Measurements from ENCODE around the gene OCEL1.
A peak's percentile ranks its signal among the peaks of the same experiment; 100 is the strongest.
"Not testable (repeated sequence)": the region's sequence is repeated elsewhere in the genome, so short reads cannot be mapped to it uniquely, and the experiment has no call there.

Gene OCEL1

DNA sequence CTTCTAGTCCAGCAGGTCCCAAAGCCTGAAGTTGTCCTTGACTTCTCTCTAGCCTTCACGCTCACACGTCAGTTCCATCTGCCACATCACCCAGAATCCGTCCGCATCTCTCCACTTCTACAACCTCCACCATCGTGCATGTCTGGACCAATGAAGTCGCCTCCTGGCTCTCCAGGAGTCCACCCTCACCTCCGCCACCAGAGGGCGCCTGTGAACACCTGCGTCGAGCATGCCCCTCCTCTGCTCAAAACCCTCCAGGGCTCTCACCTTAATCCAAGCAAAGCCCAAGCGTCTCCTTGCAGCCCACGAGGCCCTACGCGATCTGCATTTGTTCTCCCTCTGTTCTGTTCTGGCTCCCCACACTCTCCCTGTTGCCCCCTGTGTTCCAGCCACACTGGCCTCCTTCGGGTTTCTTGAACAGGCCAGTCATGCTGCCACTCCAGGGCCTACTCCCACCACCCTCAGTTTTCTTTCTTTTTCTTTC is 34.9 kb downstream of the OCEL1 start:
- Histone ChIP-seq H3K27ac (ENCODE audit: low read length) (peak overlapping the region; percentile 35), H3K9ac (ENCODE audit: low read depth, low read length) (peak overlapping the region; percentile 41; the same call in 1 of the 2 replicates)

DNA sequence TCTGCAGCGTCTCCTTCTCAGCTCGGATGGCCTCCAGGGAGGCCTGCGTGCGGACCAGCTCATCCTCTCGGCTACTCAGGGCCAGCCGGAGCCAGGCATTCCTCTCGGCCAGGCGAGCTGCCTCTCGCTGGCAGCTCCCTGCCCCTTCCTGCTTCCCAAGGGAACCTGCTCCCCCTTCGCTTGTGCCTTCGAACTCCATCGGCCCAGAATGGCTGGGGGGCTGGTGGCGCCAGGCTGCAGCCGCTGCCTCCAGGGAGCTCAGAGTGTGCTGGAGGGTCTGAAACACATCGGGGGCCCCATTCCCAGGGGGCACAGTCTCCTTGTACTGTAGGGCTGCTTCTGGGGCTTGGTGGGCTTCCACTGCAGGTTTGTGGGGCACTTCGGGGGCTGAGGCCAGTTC is 36.5 kb downstream of the OCEL1 start:
- Histone ChIP-seq H3K27me3 (ENCODE audit: insufficient read depth, low read length) (no peaks in the 10 kb centered on the region), H3K36me3 (ENCODE audit: insufficient read depth, low read depth, low read length) (no peaks in the 10 kb centered on the region; the same call in 1 of the 2 replicates), H3K4me3 (ENCODE audit: low read length) (no peak overlapping the region), H3K9ac (ENCODE audit: low read depth, low read length) (no peak overlapping the region), H3K4me1 (ENCODE audit: insufficient read depth, low read length) (peaks cover 4% of the 10 kb centered on the region; the same call in 1 of the 2 replicates), H3K27ac (ENCODE audit: low read length) (no peak overlapping the region), H3K9me3 (ENCODE audit: insufficient read depth, low read depth, low read length) (no peaks in the 10 kb centered on the region)

More for the DNA sequence above, 34.9 kb downstream of the OCEL1 start:
- no peak overlapping the region for H3K4me3 ChIP-seq (ENCODE audit: low read length)
- H3K27me3 ChIP-seq (ENCODE audit: insufficient read depth, low read length) = no peaks in the 10 kb centered on the region
- H3K9me3 ChIP-seq (ENCODE audit: insufficient read depth, low read depth, low read length) = no peaks in the 10 kb centered on the region
- H3K36me3 ChIP-seq (ENCODE audit: insufficient read depth, low read depth, low read length) = peaks cover 5% of the 10 kb centered on the region; the same call in 1 of the 2 replicates
- H3K4me1 ChIP-seq (ENCODE audit: insufficient read depth, low read length) = peaks cover 4% of the 10 kb centered on the region; the same call in 1 of the 2 replicates

DNA sequence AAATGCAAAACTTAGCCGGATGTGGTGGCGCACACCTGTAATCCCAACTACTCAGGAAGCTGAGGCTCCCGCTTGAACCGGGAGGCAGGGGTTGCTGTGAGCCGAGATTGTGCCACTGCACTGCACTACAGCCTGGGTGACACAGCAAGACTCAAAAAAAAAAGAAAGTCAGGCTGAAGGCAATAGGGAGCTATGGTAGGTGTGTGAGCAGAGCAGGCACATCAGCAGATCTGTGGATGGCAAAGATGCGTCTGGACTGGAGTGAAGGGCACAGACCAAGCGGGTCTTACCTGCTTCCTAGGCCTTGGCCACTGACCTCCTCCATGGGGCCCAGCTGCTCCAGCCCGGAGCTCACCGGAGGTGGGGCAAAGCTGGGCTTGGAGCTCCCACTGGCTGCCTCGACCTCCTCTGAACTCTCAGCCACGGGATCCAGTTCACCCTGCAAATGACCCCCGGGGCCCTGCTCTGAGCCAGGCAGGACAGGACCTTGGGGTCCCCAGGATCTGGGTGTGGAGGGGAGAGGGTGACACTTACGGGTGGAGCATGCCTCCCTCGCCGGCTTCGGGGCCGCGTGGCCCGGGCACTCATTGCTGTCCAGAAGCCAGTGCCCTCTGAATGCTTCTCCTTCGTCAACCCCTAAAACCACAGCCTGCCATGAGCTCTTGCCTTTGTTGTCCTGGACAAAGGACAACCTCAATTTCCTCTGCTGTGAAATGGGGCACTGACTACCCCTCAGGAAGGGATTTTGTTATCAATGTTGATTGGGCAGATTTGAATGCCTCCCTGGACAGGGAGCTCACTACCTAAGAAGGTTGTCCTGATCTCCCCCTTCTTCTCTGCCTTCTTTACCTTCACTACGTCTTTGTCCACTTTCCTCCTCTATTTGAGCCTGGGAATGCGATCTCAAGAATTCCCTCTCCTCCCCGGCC is 38.0 kb downstream of the OCEL1 start:
- Histone ChIP-seq H3K27me3 (ENCODE audit: insufficient read depth, low read length) (no peaks in the 10 kb centered on the region), H3K4me3 (ENCODE audit: low read length) (peak overlapping the region; percentile 6; the same call in 1 of the 2 replicates), H3K27ac (ENCODE audit: low read length) (peak overlapping the region; percentile 46), H3K4me1 (ENCODE audit: insufficient read depth, low read length) (peaks cover 4% of the 10 kb centered on the region; the same call in 1 of the 2 replicates), H3K9ac (ENCODE audit: low read depth, low read length) (peak overlapping the region; percentile 38; the same call in 1 of the 2 replicates), H3K36me3 (ENCODE audit: insufficient read depth, low read depth, low read length) (peaks cover 3% of the 10 kb centered on the region; the same call in 1 of the 2 replicates), H3K9me3 (ENCODE audit: insufficient read depth, low read depth, low read length) (no peaks in the 10 kb centered on the region)

DNA sequence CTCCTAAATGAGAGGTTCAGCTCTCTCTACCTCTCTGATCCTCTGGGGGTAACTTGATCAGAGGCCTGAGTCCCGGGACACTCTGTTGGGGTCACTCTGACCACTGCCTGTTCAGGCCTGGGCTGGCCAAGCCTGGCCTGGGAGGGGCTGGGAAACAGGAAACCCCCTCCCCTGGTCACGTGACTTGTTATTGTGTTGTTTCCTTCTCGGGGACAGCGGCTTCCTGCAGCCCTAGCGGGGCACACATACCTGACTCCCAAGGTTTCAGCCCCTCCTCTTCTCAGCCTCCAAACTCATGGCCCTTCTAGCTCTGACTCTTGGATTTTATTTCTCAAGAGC is 38.6 kb downstream of the OCEL1 start, which contains the start of gene USHBP1:
TSS of gene USHBP1 (minus strand) at position 105 of the 339 bp plus-strand sequence. CDS start 446 bp downstream, outside the sequence.
- Histone ChIP-seq H3K27me3 (ENCODE audit: insufficient read depth, low read length) (no peaks in the 10 kb centered on the region), H3K9me3 (ENCODE audit: insufficient read depth, low read depth, low read length) (no peaks in the 10 kb centered on the region), H3K4me1 (ENCODE audit: insufficient read depth, low read length) (peaks cover 4% of the 10 kb centered on the region; the same call in 1 of the 2 replicates), H3K9ac (ENCODE audit: low read depth, low read length) (peak within 1 kb of the TSS; percentile 54; the same call in 1 of the 2 replicates), H3K36me3 (ENCODE audit: insufficient read depth, low read depth, low read length) (peaks cover 6% of the 10 kb centered on the region; the same call in 1 of the 2 replicates), H3K4me3 (ENCODE audit: low read length) (peak within 1 kb of the TSS; percentile 6; the same call in 1 of the 2 replicates), H3K27ac (ENCODE audit: low read length) (peak within 1 kb of the TSS; percentile 46)

DNA sequence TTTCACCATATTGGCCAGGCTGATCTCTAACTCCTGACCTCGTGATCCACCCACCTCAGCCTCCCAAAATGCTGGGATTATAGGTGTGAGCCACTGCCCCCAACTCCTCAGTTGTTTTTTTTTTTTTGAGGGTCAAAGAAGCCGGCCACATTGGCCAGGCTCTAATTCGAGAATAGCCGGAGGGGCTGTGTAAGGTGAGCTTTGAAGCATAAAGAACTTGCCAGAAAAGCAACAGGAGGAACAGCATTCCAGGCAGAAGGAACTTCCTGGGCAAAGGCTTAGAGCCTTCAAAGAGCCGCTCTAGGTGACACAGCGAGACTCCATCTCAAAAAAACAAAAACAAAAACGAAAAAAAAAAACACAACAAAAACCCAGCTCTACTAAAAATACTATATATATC is 40.0 kb downstream of the OCEL1 start:
- Histone ChIP-seq H3K9me3 (ENCODE audit: insufficient read depth, low read depth, low read length) (no peaks in the 10 kb centered on the region), H3K9ac (ENCODE audit: low read depth, low read length) (no peak overlapping the region), H3K4me1 (ENCODE audit: insufficient read depth, low read length) (peaks cover 4% of the 10 kb centered on the region; the same call in 1 of the 2 replicates), H3K27ac (ENCODE audit: low read length) (no peak overlapping the region), H3K36me3 (ENCODE audit: insufficient read depth, low read depth, low read length) (peaks cover 12% of the 10 kb centered on the region), H3K4me3 (ENCODE audit: low read length) (no peak overlapping the region), H3K27me3 (ENCODE audit: insufficient read depth, low read length) (no peaks in the 10 kb centered on the region)

GRCh38 chr19:17266589-17266974 is 40.6 kb downstream of the OCEL1 start:
- Histone ChIP-seq H3K4me1 (ENCODE audit: insufficient read depth, low read length) (peaks cover 4% of the 10 kb centered on the region; the same call in 1 of the 2 replicates), H3K27me3 (ENCODE audit: insufficient read depth, low read length) (no peaks in the 10 kb centered on the region), H3K4me3 (ENCODE audit: low read length) (peak overlapping the region; percentile 12; the same call in 1 of the 2 replicates), H3K27ac (ENCODE audit: low read length) (no peak overlapping the region), H3K9me3 (ENCODE audit: insufficient read depth, low read depth, low read length) (no peaks in the 10 kb centered on the region), H3K36me3 (ENCODE audit: insufficient read depth, low read depth, low read length) (peaks cover 18% of the 10 kb centered on the region), H3K9ac (ENCODE audit: low read depth, low read length) (no peak overlapping the region)

DNA sequence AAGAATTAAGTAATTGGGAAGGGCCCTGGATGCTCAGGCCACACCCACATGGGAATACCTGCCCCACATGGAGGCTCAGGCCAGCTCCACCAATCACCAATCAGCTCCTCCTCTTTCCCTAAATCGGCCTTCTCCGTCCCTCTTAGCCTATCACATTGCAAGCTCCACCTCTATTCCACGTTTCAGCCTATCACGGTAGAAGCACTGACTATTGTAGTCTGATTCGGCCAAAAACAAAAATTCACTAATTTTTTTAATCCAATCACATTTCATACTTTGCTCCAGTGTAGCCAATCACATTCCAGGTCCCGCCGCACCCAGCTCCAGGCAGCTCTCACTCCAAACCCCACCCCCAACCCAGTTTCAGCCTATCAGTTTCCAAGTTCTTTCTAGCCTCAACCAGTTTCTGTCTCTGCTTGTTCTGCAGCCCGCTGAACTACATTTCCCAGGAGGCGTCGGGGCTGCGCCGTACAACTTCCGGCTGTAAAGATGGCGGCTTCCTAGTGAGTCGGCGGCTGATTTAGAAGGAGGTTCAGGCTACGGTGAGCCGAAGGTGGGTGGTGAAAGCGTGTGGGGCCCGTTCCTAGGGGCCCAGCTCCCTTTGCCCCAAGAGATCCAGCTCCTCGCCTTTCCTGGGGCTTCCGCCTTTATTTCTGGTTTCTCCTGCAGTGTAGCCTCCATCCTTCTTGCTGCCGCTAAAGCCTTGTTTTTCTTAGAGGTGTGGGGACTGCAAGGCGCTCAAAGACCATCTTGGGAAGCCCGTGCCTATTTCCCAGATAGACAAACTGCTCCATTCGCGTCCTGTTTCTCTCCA is 41.2 kb downstream of the OCEL1 start, which contains the start of gene BABAM1:
TSS of gene BABAM1 (plus strand) at position 469 of the 814 bp plus-strand sequence. CDS start 1,364 bp downstream, outside the sequence.
- Histone ChIP-seq H3K9ac (ENCODE audit: low read depth, low read length) (peak within 1 kb of the TSS; percentile 97), H3K36me3 (ENCODE audit: insufficient read depth, low read depth, low read length) (peaks cover 24% of the 10 kb centered on the region), H3K4me3 (ENCODE audit: low read length) (peak within 1 kb of the TSS; percentile 99)

GRCh38 chr19:17268754-17269153 is 42.7 kb downstream of the OCEL1 start:
- Histone ChIP-seq H3K9me3 (ENCODE audit: insufficient read depth, low read depth, low read length) (no peaks in the 10 kb centered on the region), H3K36me3 (ENCODE audit: insufficient read depth, low read depth, low read length) (peaks cover 31% of the 10 kb centered on the region), H3K9ac (ENCODE audit: low read depth, low read length) (no peak overlapping the region), H3K4me3 (ENCODE audit: low read length) (no peak overlapping the region), H3K4me1 (ENCODE audit: insufficient read depth, low read length) (peaks cover 4% of the 10 kb centered on the region; the same call in 1 of the 2 replicates), H3K27me3 (ENCODE audit: insufficient read depth, low read length) (no peaks in the 10 kb centered on the region), H3K27ac (ENCODE audit: low read length) (no peak overlapping the region)

More for the DNA sequence above, 41.2 kb downstream of the OCEL1 start, which contains the start of gene BABAM1:
- peaks cover 4% of the 10 kb centered on the region; the same call in 1 of the 2 replicates for H3K4me1 ChIP-seq (ENCODE audit: insufficient read depth, low read length)
- H3K27ac ChIP-seq (ENCODE audit: low read length) = peak within 1 kb of the TSS; percentile 45
- no peaks in the 10 kb centered on the region for H3K9me3 ChIP-seq (ENCODE audit: insufficient read depth, low read depth, low read length)
- H3K27me3 ChIP-seq (ENCODE audit: insufficient read depth, low read length) = no peaks in the 10 kb centered on the region

GRCh38 chr19:17274892-17275291 is 48.9 kb downstream of the OCEL1 start:
- not testable (repeated sequence) for H3K4me3 ChIP-seq (ENCODE audit: low read length); H3K27ac ChIP-seq (ENCODE audit: low read length); H3K9me3 ChIP-seq (ENCODE audit: insufficient read depth, low read depth, low read length); H3K27me3 ChIP-seq (ENCODE audit: insufficient read depth, low read length); H3K4me1 ChIP-seq (ENCODE audit: insufficient read depth, low read length); H3K9ac ChIP-seq (ENCODE audit: low read depth, low read length)
- H3K36me3 ChIP-seq (ENCODE audit: insufficient read depth, low read depth, low read length) = peaks cover 72% of the 10 kb centered on the region

DNA sequence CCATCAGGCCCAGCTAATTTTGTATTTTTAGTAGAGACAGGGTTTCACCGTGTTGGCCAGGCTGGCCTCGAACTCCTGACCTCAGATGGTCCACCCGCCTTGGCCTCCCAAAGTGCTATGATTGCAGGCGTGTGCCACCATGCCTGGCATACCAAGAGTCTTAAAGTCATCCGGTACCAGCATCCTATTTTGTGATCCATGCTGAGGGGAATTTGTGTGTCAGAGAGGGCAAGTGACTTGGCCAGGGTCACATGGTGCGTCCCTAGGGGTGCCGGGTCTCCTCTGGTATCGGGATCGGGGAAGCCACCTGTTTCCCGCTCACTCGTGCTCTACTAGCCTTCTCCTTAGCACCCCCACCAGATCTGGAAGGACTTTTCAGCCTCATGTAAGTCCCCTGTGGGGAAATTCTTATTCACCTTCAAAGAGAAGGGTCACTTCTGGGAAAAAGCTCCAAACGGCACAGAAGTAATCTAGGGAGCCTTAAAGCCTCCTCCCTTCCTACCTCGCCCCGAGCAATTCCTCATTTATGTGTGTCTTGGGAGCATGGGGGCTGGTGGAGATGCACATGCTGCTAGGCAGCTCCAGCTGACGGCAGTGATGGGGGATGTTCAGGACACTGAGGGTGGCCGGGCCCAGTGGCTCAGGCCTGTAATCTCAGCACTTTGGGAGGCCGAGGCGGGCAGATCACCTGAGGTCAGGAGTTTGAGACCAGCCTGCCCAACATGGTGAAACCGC is 49.6 kb downstream of the OCEL1 start:
- no peaks in the 10 kb centered on the region for H3K9me3 ChIP-seq (ENCODE audit: insufficient read depth, low read depth, low read length)
- no peak overlapping the region for H3K4me3 ChIP-seq (ENCODE audit: low read length)
- no peak overlapping the region for H3K9ac ChIP-seq (ENCODE audit: low read depth, low read length)
- no peak overlapping the region for H3K27ac ChIP-seq (ENCODE audit: low read length)
- H3K27me3 ChIP-seq (ENCODE audit: insufficient read depth, low read length) = no peaks in the 10 kb centered on the region
- no peaks in the 10 kb centered on the region for H3K4me1 ChIP-seq (ENCODE audit: insufficient read depth, low read length)
- peaks cover 66% of the 10 kb centered on the region for H3K36me3 ChIP-seq (ENCODE audit: insufficient read depth, low read depth, low read length)

All from iPS-20b (cell line).